Stimulated activated CD4-positive, alpha-beta T cell treated with anti-CD3 and anti-CD28 coated beads, Interleukin-4, amount 100 ng/mL, for 48 hours (primary cell): ENCODE measurements around the gene BRSK1.
"Not testable (repeated sequence)": the region's sequence is repeated elsewhere in the genome, so short reads cannot be mapped to it uniquely, and the experiment has no call there.

Experiments used
- DNase-seq, 2 donors: peaks; one replicate each; pipeline ENCODE4 v3.0.0-alpha.2; 2020; ENCODE audit warnings: low read depth in 2 of 2

The BRSK1 gene

GRCh38 chr19:55328774-55329318 lies 45.0 kb downstream of the BRSK1 start:
- DNase-seq = not testable (repeated sequence)

GRCh38 chr19:55329791-55330190 lies 46.0 kb downstream of the BRSK1 start:
- DNase-seq = not testable (repeated sequence)

DNA sequence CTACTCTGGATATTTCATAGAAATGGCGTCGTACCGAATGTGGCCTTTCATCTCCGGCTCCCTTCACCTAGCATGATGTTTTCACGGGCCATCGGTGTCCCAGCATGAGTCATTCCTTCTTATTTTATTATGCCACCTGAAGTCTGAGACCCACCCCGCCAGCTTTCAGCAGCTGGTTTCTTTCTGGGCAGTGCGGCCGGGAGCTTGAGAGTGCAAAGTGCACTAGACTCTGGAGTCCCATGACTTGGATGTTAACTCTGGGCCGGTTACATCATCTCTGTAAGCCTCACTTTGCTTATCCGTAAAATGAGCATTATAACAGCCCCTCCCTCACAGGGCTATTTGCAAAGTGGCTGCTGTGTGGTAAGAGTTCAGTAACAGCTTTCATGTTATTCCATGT lies 50.1 kb downstream of the BRSK1 start:
- no peak for DNase-seq

DNA sequence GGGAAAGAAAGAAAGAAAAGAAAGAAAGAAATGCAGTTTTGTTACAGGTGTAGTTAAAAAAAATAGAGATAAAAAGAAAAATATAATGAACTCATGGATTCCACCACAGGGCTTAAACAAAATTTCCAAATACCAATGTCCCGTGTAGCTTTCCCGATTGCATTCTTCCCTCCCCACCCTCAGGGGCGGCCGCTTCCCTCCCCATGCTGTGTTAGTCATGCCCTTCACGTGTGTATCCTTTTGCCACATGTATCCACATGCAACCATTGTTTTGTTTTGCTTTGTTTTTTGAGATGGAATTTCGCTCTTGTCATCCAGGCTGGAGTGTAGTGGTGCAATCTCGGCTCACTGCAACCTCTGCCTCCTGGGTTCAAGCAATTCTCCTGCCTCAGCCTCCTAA lies 52.3 kb downstream of the BRSK1 start:
- no peak for DNase-seq

GRCh38 chr19:55339105-55339888 lies 55.5 kb downstream of the BRSK1 start, which contains the start of gene KMT5C:
KMT5C (plus strand) TSS chr19:55339876; CDS start chr19:55341937, 2,061 bp downstream.
- peak; percentile 100 for DNase-seq

GRCh38 chr19:55339889-55340783 lies 56.3 kb downstream of the BRSK1 start:
- DNase-seq = no peak

- DNase-seq = peak in 1 of 2 donors; percentile 20
Measured at GRCh38 chr19:55340784-55341147, 57.0 kb downstream of the BRSK1 start.

- peak; percentile 58 to 73 for DNase-seq
Measured at GRCh38 chr19:55341171-55341588, 57.4 kb downstream of the BRSK1 start.

- DNase-seq = no peak
Measured at GRCh38 chr19:55341595-55342531, 58.1 kb downstream of the BRSK1 start.

DNA sequence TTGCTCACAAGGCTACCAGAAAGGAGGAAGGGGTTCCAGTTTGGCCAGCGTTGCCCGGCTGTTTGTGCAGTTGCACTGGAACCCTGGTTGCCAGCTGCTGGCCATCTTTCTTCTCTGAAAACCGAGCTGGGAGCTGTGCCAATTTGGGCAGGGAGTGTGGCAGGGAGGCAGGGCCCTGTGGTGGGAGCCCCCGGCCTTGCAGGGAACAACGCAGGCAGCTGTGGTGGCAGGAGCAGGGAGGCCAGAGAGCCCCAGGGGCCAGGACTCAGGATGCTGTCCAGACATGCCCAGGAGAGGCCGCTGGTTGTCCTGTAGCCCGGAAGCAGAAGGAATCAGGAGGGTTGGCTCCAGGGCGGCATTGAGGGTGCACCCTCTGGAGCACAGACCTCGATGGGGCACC lies 60.6 kb downstream of the BRSK1 start:
- DNase-seq = no peak

DNA sequence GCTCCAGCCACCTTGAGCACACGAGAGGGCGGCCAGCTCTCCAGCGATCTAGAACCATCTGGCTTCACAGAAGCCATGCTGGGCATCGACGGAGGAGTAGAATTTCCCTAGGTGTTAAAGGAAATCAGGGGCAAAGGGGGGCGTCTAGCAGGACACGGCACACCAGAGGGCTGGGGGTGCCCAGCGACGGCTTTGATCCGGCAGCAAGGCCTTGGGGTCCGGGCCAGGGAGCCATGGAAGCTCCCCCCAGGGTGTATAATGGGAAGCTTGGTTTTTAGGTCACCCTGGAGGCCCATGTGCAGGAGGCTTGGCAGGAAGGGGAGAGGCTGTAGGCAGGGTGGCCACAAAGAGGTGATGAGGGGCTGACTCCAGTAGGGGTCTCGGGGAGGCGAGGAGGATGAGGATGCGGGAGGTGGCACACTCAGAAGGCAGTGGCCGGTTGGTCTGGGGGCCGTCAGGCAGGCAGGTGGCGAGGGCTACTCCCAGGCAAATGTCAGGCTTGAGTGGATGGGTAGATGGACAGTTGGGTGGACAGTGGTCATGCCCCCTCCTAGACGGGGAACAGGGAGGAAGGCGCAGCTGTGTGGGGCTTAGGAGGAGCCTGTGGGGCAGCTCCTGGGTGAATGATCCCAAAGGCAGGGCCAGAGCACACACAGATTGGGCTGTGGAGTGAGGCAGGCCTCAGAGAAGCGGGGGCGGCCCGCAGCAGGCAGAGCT lies 61.5 kb downstream of the BRSK1 start:
- DNase-seq = no peak

GRCh38 chr19:55345818-55346724 lies 62.3 kb downstream of the BRSK1 start:
- DNase-seq = no peak

- no peak for DNase-seq
Measured at GRCh38 chr19:55346725-55347441, 63.1 kb downstream of the BRSK1 start.

- DNase-seq = no peak
Measured at GRCh38 chr19:55347442-55348009, 63.7 kb downstream of the BRSK1 start.

GRCh38 chr19:55348317-55349034 lies 64.7 kb downstream of the BRSK1 start:
- DNase-seq = no peak

DNA sequence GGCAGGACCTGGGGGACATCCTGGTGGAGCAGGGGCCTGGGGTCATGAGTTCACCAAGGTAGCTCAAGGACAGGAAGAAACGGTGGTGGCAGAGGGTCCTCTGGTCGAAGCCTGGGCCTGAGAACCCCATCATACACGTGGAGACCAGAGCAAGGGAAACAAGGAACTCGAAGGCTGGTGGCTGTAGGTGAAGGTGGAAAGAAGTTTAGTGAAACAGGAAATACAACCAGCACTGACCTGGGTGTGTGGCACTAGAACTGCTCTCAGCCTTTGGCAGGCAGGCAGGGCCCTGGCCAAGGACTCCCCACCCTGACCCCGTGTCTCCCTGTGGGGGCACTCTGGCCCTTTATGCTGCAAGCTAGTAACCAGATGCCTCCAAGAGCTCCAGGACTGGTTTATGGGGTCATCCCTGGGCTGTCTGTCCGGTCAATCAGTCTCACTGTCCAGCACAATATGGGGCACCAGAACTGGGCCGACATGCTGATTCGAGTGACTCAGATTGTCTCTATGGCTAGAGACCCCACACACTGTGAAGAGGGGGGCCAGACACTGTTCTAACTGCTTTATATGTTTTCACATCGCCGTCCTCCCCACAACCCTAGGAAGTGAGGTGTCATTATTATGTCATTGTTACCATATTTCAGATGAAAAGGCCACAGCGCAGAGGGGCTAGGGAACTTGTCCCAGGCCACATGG lies 67.0 kb downstream of the BRSK1 start:
- DNase-seq = no peak

GRCh38 chr19:55352040-55352439 lies 68.2 kb downstream of the BRSK1 start:
- no peak for DNase-seq
